ENCODE measurements around the gene TMTC1. TPM values are rescaled to one million over a fixed set of nuclear protein-coding genes. Genes with fewer than 3 reads are reported as not detected.

The TMTC1 gene
- total RNA-seq, 4 donors from 2014 or later: 16.6 to 47.8 (median 25.6) TPM

DNA sequence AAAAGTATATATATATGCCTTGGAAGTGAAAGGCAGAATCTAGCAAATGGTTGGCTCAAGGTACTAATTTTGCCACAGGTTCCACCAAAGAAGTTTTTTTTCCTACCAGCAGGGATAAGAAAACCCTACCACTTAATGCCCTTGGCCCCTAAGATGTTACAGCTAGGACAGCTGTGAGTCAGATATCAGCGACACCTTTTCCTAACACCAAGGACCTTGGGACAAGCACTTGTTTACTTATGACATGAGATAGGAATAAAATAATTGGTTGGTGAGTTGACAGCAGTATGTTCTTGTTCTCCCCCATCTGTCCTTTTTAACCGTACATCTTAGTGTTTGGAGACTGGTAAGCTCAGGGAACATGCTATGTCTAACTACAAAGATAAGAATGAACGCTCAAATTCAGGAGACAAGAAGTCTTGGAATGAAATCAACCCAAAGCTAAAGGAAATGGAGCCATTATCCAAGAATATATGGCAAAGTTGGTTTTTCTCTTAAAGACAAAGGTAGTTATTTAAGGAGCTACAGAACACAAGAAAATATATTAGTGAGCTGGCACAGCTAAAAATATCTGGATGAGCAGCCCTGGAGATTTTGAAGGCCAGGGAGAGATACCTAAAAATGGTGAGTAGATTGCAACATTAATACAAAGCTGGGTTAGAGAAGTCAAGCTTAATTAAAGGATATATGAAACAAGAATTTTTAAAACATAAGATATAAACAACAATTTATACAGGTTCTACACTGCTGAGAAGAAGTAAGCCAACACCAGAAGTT lies 126.8 kb downstream of the TMTC1 start:
- no peak for DNase-seq
- Histone ChIP-seq H3K27me3 (no peaks in the 10 kb centered on the region), H3K27ac (no peak overlapping the region), H3K4me3 (replicated peaks in 1 of 3) (no peak overlapping the region), H3K9me3 (no peaks in the 10 kb centered on the region), H3K4me1 (no peaks in the 10 kb centered on the region), H3K36me3 (no peaks in the 10 kb centered on the region)
- 88 to 93% methylated on average over 3 of the region's 3 CpGs for WGBS, 2 donors
- no peak for TF ChIP-seq CTCF (IDR thresholded peaks at IDR 0.05)
- intact Hi-C loops (cut with DNase I): no loop called here

- Histone ChIP-seq H3K9me3 (no peaks in the 10 kb centered on the region), H3K36me3 (no peaks in the 10 kb centered on the region), H3K4me1 (no peaks in the 10 kb centered on the region), H3K27ac (no peak overlapping the region), H3K4me3 (replicated peaks in 1 of 3) (no peak overlapping the region), H3K27me3 (no peaks in the 10 kb centered on the region)
- 62 to 67% methylated on average over 6 of the region's 6 CpGs for WGBS, 2 donors
- DNase-seq: no peak
- TF ChIP-seq POLR2A (IDR thresholded peaks at IDR 0.05) (no peak), CTCF (IDR thresholded peaks at IDR 0.05) (no peak)
- intact Hi-C loops (cut with DNase I): no loop called here
Observed at GRCh38 chr12:29655861-29656260, 127.9 kb downstream of the TMTC1 start.

DNA sequence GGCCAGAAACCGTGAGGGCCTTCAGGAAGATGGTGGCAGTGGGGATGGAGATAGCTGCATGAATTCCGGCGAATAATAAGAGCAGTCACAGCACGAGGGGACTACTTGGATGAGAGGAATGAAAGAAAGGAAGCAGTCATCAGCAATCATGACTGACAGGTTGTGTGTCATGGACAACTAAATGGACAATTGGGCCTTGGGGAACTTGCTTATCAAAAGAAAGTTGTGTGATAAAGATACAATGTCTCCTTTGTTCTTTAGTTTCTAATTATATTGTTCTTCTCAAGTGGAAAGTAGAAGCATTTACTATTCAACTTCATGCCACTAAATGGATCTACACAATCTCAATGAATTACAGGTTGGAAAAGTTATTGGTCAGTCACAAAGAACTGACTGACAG lies 130.5 kb downstream of the TMTC1 start:
- Histone ChIP-seq H3K36me3 (no peaks in the 10 kb centered on the region), H3K4me1 (no peaks in the 10 kb centered on the region), H3K4me3 (replicated peaks in 1 of 3) (no peak overlapping the region), H3K27ac (no peak overlapping the region), H3K9me3 (no peaks in the 10 kb centered on the region), H3K27me3 (no peaks in the 10 kb centered on the region)
- TF ChIP-seq POLR2A (IDR thresholded peaks at IDR 0.05): no peak
- TF ChIP-seq CTCF (IDR thresholded peaks at IDR 0.05): no peak
- 91 to 95% methylated on average over 4 of the region's 4 CpGs for WGBS, 2 donors
- intact Hi-C loops (cut with DNase I): no loop called here
- DNase-seq: no peak

GRCh38 chr12:29650371-29650770 lies 133.4 kb downstream of the TMTC1 start:
- Histone ChIP-seq H3K36me3 (no peaks in the 10 kb centered on the region), H3K9me3 (no peaks in the 10 kb centered on the region), H3K27ac (no peak overlapping the region), H3K4me1 (no peaks in the 10 kb centered on the region), H3K4me3 (replicated peaks in 1 of 3) (no peak overlapping the region), H3K27me3 (no peaks in the 10 kb centered on the region)
- intact Hi-C loops (cut with DNase I): no loop called here
- 92 to 93% methylated on average over 4 of the region's 4 CpGs for WGBS, 2 donors
- no peak for DNase-seq
- TF ChIP-seq POLR2A (IDR thresholded peaks at IDR 0.05): no peak
- TF ChIP-seq CTCF (IDR thresholded peaks at IDR 0.05): no peak

- H3K4me3 ChIP-seq (replicated peaks in 1 of 3): no peak overlapping the region
- no peaks in the 10 kb centered on the region for H3K36me3 ChIP-seq
- TF ChIP-seq CTCF (IDR thresholded peaks at IDR 0.05) (no peak), POLR2A (IDR thresholded peaks at IDR 0.05) (no peak)
- DNase-seq: no peak
- WGBS, 2 donors: 68 to 70% methylated on average over 2 of the region's 2 CpGs
- H3K4me1 ChIP-seq: no peaks in the 10 kb centered on the region
- H3K27me3 ChIP-seq: no peaks in the 10 kb centered on the region
- H3K27ac ChIP-seq: no peak overlapping the region
- intact Hi-C loops (cut with DNase I): no loop called here
- no peaks in the 10 kb centered on the region for H3K9me3 ChIP-seq
Observed at GRCh38 chr12:29649722-29650121, 134.0 kb downstream of the TMTC1 start.
